ENCODE measurements around the gene OR1D5.

GRCh38 chr17:3039736-3040135, 23.7 kb downstream of the OR1D5 start:
- TF ChIP-seq, protein P1, sequence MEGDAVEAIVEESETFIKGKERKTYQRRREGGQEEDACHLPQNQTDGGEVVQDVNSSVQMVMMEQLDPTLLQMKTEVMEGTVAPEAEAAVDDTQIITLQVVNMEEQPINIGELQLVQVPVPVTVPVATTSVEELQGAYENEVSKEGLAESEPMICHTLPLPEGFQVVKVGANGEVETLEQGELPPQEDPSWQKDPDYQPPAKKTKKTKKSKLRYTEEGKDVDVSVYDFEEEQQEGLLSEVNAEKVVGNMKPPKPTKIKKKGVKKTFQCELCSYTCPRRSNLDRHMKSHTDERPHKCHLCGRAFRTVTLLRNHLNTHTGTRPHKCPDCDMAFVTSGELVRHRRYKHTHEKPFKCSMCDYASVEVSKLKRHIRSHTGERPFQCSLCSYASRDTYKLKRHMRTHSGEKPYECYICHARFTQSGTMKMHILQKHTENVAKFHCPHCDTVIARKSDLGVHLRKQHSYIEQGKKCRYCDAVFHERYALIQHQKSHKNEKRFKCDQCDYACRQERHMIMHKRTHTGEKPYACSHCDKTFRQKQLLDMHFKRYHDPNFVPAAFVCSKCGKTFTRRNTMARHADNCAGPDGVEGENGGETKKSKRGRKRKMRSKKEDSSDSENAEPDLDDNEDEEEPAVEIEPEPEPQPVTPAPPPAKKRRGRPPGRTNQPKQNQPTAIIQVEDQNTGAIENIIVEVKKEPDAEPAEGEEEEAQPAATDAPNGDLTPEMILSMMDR (IDR thresholded peaks at IDR 0.05; ENCODE audit: low read depth, low read length): no peak
- TF ChIP-seq EZH2phosphoT487 (IDR thresholded peaks at IDR 0.05; ENCODE audit: low read depth): no peak

Measured in OCI-LY3 (cell line).